NCI-H2171 treated with DMSO at 0.1 percent for 48 hours (cell line): Measurements from ENCODE around the gene TNFRSF1A.

Experiments
- DNase-seq: peaks from one replicate; lab custom pipeline; 2025; lab: John Stamatoyannopoulos, UW

TNFRSF1A gene

GRCh38 chr12:6323340-6323994, 18.4 kb downstream of the TNFRSF1A start:
- DNase-seq, result peak; percentile 83

- no peak for DNase-seq
These were observed 18.9 kb downstream of the TNFRSF1A start for GRCh38 chr12:6322969-6323339.

- DNase-seq, result no peak
These were observed 19.5 kb downstream of the TNFRSF1A start for GRCh38 chr12:6322352-6322751.

GRCh38 chr12:6321905-6322304, 20.0 kb downstream of the TNFRSF1A start:
- DNase-seq, result no peak

- no peak for DNase-seq
These were observed 22.4 kb downstream of the TNFRSF1A start for GRCh38 chr12:6319446-6319845.

- no peak for DNase-seq
These were observed 23.4 kb downstream of the TNFRSF1A start for GRCh38 chr12:6318440-6318879.

GRCh38 chr12:6317693-6318439, 24.0 kb downstream of the TNFRSF1A start:
- no peak for DNase-seq

GRCh38 chr12:6316921-6317692, 24.8 kb downstream of the TNFRSF1A start:
- DNase-seq, result no peak

- DNase-seq, result no peak
These were observed 25.9 kb downstream of the TNFRSF1A start for GRCh38 chr12:6315704-6316597.

- DNase-seq, result no peak
These were observed 26.7 kb downstream of the TNFRSF1A start for GRCh38 chr12:6315184-6315583.

GRCh38 chr12:6314776-6315175, 27.1 kb downstream of the TNFRSF1A start:
- no peak for DNase-seq

GRCh38 chr12:6313326-6313940, 28.4 kb downstream of the TNFRSF1A start:
- DNase-seq, result no peak

GRCh38 chr12:6312529-6313325, 29.1 kb downstream of the TNFRSF1A start:
- no peak for DNase-seq

GRCh38 chr12:6311822-6312528, 29.9 kb downstream of the TNFRSF1A start:
- no peak for DNase-seq

- no peak for DNase-seq
These were observed 30.9 kb downstream of the TNFRSF1A start for GRCh38 chr12:6310771-6311610.

GRCh38 chr12:6307529-6307928, 34.3 kb downstream of the TNFRSF1A start:
- DNase-seq, result no peak

- DNase-seq, result no peak
These were observed 35.2 kb downstream of the TNFRSF1A start for GRCh38 chr12:6306599-6307220.

GRCh38 chr12:6306151-6306550, 35.7 kb downstream of the TNFRSF1A start:
- no peak for DNase-seq

GRCh38 chr12:6303071-6303470, 38.8 kb downstream of the TNFRSF1A start:
- no peak for DNase-seq
